Measurements from ENCODE around the gene BEND6. TPM values are rescaled to one million over a fixed set of nuclear protein-coding genes. Genes with fewer than 3 reads are reported as not detected.

BEND6 gene
- total and polyA plus RNA-seq, 8 donors: 0.33 to 3.4 (median 1.2) TPM; not detected in 1

DNA sequence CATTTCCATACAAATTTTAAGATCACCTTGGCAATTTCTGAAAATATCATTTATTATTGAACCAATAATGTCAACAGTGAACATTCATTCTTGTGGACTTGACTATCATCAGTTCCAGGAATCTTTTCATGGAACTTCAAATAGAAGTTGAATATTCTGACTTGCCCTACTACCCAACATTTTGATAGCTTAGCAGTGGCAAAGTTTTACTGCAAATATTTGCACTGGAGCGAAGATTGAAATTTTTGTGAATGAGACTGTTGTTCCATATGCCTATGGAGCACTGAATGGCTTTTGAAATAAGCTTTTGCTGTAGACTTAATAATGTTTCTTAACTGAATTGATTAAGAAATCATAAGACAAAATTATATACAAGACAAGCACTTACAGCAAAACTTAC, 23.6 kb downstream of the BEND6 start:
- 32 to 63% (median 43%) methylated on average over 1 of the region's 1 CpG for WGBS, 5 donors
- H3K27me3 ChIP-seq: no peaks in the 10 kb centered on the region
- peaks cover 0 to 23% (median 19%) of the 10 kb centered on the region in 4 donors for H3K9me3 ChIP-seq
- H3K4me3 ChIP-seq: no peak overlapping the region
- no peak for TF ChIP-seq EP300 (IDR thresholded peaks at IDR 0.05)
- TF ChIP-seq CTCF (IDR thresholded peaks at IDR 0.05): no peak
- no peak for TF ChIP-seq POLR2A (IDR thresholded peaks at IDR 0.05)
- TF ChIP-seq POLR2AphosphoS5 (IDR thresholded peaks at IDR 0.05): no peak
- intact Hi-C loops (cut with DNase I; ENCODE audit: low total_unique reads): no loop called here
- no peaks in the 10 kb centered on the region for H3K36me3 ChIP-seq
- H3K4me1 ChIP-seq: no peaks in the 10 kb centered on the region
- H3K27ac ChIP-seq: no peak overlapping the region
- DNase-seq: no peak

DNA sequence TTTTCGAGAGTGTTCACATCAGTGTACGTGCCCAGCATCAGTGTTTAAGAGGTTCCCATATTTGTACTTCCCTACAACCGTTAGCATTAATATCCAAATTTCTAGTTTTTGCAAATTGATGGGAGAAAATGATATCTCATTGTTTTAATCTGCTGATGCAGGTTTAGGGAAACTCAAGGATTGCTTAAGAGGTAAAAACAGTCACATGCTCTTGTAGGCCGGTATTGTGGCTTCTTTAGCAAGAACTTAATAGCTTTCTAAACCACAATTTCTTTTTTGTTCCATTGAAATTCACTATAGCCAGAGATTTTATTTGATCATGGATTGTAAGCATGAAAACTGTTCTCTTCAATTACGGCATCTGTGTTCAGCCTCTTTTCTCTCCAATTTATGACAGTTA, 29.5 kb downstream of the BEND6 start:
- Histone ChIP-seq H3K4me3 (no peak overlapping the region), H3K9me3 (no peaks in the 10 kb centered on the region), H3K36me3 (no peaks in the 10 kb centered on the region), H3K27me3 (no peaks in the 10 kb centered on the region), H3K27ac (no peak overlapping the region), H3K4me1 (no peaks in the 10 kb centered on the region)
- TF ChIP-seq CTCF (IDR thresholded peaks at IDR 0.05) (no peak), POLR2A (IDR thresholded peaks at IDR 0.05) (no peak), EP300 (IDR thresholded peaks at IDR 0.05) (no peak), POLR2AphosphoS5 (IDR thresholded peaks at IDR 0.05) (no peak)
- intact Hi-C loops (cut with DNase I; ENCODE audit: low total_unique reads): no loop called here
- DNase-seq: no peak
- WGBS, 5 donors: 69 to 83% (median 74%) methylated on average over 5 of the region's 5 CpGs

DNA sequence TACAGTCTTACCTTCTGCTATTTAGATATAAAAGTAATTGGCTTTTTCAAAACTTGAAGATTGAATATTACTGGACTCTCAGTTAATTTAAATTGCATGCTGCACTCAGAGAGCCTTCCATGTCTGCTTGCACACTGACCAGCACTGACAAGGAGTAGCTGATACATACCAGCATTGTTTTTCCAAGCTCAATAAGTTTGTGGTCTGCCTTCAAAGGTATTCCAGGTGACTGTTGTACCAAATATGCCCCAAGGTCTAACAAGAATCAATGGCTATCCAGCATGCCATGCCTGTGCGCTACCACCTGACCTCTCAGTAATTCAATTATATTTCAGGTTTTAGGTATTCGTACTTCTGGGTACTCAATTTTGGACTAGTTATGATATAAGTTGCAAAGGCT, 30.0 kb downstream of the BEND6 start:
- WGBS, 5 donors: 96 to 98% (median 98%) methylated on average over 2 of the region's 2 CpGs
- H3K27ac ChIP-seq: no peak overlapping the region
- no peak for DNase-seq
- TF ChIP-seq POLR2A (IDR thresholded peaks at IDR 0.05): no peak
- TF ChIP-seq POLR2AphosphoS5 (IDR thresholded peaks at IDR 0.05): no peak
- no peak for TF ChIP-seq EP300 (IDR thresholded peaks at IDR 0.05)
- no peak for TF ChIP-seq CTCF (IDR thresholded peaks at IDR 0.05)
- H3K4me3 ChIP-seq: no peak overlapping the region
- H3K9me3 ChIP-seq: no peaks in the 10 kb centered on the region
- no peaks in the 10 kb centered on the region for H3K27me3 ChIP-seq
- H3K4me1 ChIP-seq: no peaks in the 10 kb centered on the region
- H3K36me3 ChIP-seq: no peaks in the 10 kb centered on the region
- intact Hi-C loops (cut with DNase I; ENCODE audit: low total_unique reads): no loop called here

DNA sequence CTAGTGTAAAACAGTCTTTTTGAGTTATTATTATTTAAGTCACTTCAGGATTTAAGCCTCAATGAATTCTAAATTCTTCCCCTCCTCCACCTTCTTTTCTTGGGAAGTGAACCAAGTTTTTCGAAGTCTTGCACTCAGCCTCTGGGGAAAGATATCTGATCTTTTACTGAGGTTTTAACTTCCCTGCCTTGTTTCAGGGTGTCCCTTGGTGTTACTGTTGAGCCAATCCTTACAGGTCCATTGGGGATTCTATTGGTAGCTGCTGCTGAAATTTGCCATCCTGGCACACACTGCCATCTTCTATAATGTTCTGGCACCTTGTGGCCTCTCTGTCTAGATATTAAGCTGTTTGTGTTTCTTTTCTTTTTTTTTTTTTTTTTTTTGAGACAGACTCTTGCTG, 31.7 kb downstream of the BEND6 start:
- Histone ChIP-seq H3K27me3 (no peaks in the 10 kb centered on the region), H3K4me3 (no peak overlapping the region), H3K4me1 (no peaks in the 10 kb centered on the region), H3K27ac (no peak overlapping the region), H3K36me3 (no peaks in the 10 kb centered on the region), H3K9me3 (no peaks in the 10 kb centered on the region)
- TF ChIP-seq POLR2AphosphoS5 (IDR thresholded peaks at IDR 0.05) (no peak), CTCF (IDR thresholded peaks at IDR 0.05) (no peak), EP300 (IDR thresholded peaks at IDR 0.05) (no peak), POLR2A (IDR thresholded peaks at IDR 0.05) (no peak)
- WGBS, 5 donors: 50 to 68% (median 64%) methylated on average over 1 of the region's 1 CpG
- intact Hi-C loops (cut with DNase I; ENCODE audit: low total_unique reads): no loop called here
- DNase-seq: no peak

Measured in stomach (tissue), 9 donors.